Measurements from ENCODE around the gene DUOX1.

DUOX1 gene

GRCh38 chr15:45161666-45162065, 31.9 kb downstream of the DUOX1 start:
- peaks cover 15% of the 10 kb centered on the region for H3K79me2 ChIP-seq (ENCODE audit: insufficient read depth, low read length)
- H3K4me2 ChIP-seq (ENCODE audit: low read depth, low read length, poor library complexity, severe bottlenecking) = no peak overlapping the region
- no peak overlapping the region for H2AFZ ChIP-seq (ENCODE audit: low read length)
- H3K4me3 ChIP-seq (ENCODE audit: low read length, poor library complexity, severe bottlenecking) = no peak overlapping the region
- no peaks in the 10 kb centered on the region for H3K9me3 ChIP-seq (ENCODE audit: insufficient read depth, low read depth, low read length)
- no peaks in the 10 kb centered on the region for H3K9me2 ChIP-seq (replicated peaks; ENCODE audit: low read depth, low read length)
- no peaks in the 10 kb centered on the region for H3K36me3 ChIP-seq (ENCODE audit: insufficient read depth, low read length)
- TF ChIP-seq EZH2phosphoT487 (IDR thresholded peaks at IDR 0.05; ENCODE audit: borderline replicate concordance) = no peak
- TF ChIP-seq, protein P1, sequence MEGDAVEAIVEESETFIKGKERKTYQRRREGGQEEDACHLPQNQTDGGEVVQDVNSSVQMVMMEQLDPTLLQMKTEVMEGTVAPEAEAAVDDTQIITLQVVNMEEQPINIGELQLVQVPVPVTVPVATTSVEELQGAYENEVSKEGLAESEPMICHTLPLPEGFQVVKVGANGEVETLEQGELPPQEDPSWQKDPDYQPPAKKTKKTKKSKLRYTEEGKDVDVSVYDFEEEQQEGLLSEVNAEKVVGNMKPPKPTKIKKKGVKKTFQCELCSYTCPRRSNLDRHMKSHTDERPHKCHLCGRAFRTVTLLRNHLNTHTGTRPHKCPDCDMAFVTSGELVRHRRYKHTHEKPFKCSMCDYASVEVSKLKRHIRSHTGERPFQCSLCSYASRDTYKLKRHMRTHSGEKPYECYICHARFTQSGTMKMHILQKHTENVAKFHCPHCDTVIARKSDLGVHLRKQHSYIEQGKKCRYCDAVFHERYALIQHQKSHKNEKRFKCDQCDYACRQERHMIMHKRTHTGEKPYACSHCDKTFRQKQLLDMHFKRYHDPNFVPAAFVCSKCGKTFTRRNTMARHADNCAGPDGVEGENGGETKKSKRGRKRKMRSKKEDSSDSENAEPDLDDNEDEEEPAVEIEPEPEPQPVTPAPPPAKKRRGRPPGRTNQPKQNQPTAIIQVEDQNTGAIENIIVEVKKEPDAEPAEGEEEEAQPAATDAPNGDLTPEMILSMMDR (conservative IDR thresholded peaks at IDR 0.05; ENCODE audit: low read length) = no peak
- peaks cover 15% of the 10 kb centered on the region for H3K4me1 ChIP-seq (ENCODE audit: insufficient read depth, low read length, poor library complexity, severe bottlenecking)
- H4K20me1 ChIP-seq (ENCODE audit: insufficient read depth, low read length, poor library complexity, severe bottlenecking) = no peaks in the 10 kb centered on the region
- H3K9ac ChIP-seq (ENCODE audit: low read depth, low read length, poor library complexity, severe bottlenecking) = no peak overlapping the region
- H3F3A ChIP-seq (ENCODE audit: low read depth) = no peaks in the 10 kb centered on the region
- no peaks in the 10 kb centered on the region for H3K27me3 ChIP-seq (ENCODE audit: insufficient read depth, low read length, poor library complexity, severe bottlenecking)

GRCh38 chr15:45162771-45163507, 33.1 kb downstream of the DUOX1 start:
- Histone ChIP-seq H3K9me3 (ENCODE audit: insufficient read depth, low read depth, low read length) (no peaks in the 10 kb centered on the region), H3K27me3 (ENCODE audit: insufficient read depth, low read length, poor library complexity, severe bottlenecking) (no peaks in the 10 kb centered on the region), H2AFZ (ENCODE audit: low read length) (no peak overlapping the region), H3F3A (ENCODE audit: low read depth) (no peaks in the 10 kb centered on the region), H3K9me2 (replicated peaks; ENCODE audit: low read depth, low read length) (no peaks in the 10 kb centered on the region), H4K20me1 (ENCODE audit: insufficient read depth, low read length, poor library complexity, severe bottlenecking) (no peaks in the 10 kb centered on the region), H3K79me2 (ENCODE audit: insufficient read depth, low read length) (peaks cover 15% of the 10 kb centered on the region), H3K36me3 (ENCODE audit: insufficient read depth, low read length) (no peaks in the 10 kb centered on the region; the same call in 1 of the 2 replicates), H3K4me3 (ENCODE audit: low read length, poor library complexity, severe bottlenecking) (no peak overlapping the region), H3K9ac (ENCODE audit: low read depth, low read length, poor library complexity, severe bottlenecking) (no peak overlapping the region), H3K4me1 (ENCODE audit: insufficient read depth, low read length, poor library complexity, severe bottlenecking) (peaks cover 20% of the 10 kb centered on the region), H3K4me2 (ENCODE audit: low read depth, low read length, poor library complexity, severe bottlenecking) (no peak overlapping the region)
- TF ChIP-seq, protein P1 (conservative IDR thresholded peaks at IDR 0.05; ENCODE audit: low read length) = peak; percentile 97
- no peak for TF ChIP-seq EZH2phosphoT487 (IDR thresholded peaks at IDR 0.05; ENCODE audit: borderline replicate concordance)

DNA sequence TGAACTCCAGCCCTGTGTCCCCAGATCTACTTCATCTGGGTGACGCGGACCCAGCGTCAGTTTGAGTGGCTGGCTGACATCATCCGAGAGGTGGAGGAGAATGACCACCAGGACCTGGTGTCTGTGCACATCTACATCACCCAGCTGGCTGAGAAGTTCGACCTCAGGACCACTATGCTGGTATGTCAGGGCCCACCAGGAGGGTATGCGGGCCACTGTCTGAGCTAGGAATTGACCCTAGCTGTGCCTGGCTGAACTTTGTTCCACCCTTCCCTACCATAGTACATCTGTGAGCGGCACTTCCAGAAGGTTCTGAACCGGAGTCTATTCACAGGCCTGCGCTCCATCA, 33.7 kb downstream of the DUOX1 start:
- H3K9me2 ChIP-seq (replicated peaks; ENCODE audit: low read depth, low read length) = no peaks in the 10 kb centered on the region
- H4K20me1 ChIP-seq (ENCODE audit: insufficient read depth, low read length, poor library complexity, severe bottlenecking) = no peaks in the 10 kb centered on the region
- no peaks in the 10 kb centered on the region for H3K27me3 ChIP-seq (ENCODE audit: insufficient read depth, low read length, poor library complexity, severe bottlenecking)
- TF ChIP-seq, protein P1 (conservative IDR thresholded peaks at IDR 0.05; ENCODE audit: low read length) = no peak
- TF ChIP-seq EZH2phosphoT487 (IDR thresholded peaks at IDR 0.05; ENCODE audit: borderline replicate concordance) = no peak
- H3K4me3 ChIP-seq (ENCODE audit: low read length, poor library complexity, severe bottlenecking) = no peak overlapping the region
- H3K9me3 ChIP-seq (ENCODE audit: insufficient read depth, low read depth, low read length) = no peaks in the 10 kb centered on the region
- no peak overlapping the region for H3K9ac ChIP-seq (ENCODE audit: low read depth, low read length, poor library complexity, severe bottlenecking)
- H3K36me3 ChIP-seq (ENCODE audit: insufficient read depth, low read length) = no peaks in the 10 kb centered on the region; the same call in 1 of the 2 replicates
- H3K79me2 ChIP-seq (ENCODE audit: insufficient read depth, low read length) = peaks cover 15% of the 10 kb centered on the region
- H3F3A ChIP-seq (ENCODE audit: low read depth) = no peaks in the 10 kb centered on the region
- H3K4me2 ChIP-seq (ENCODE audit: low read depth, low read length, poor library complexity, severe bottlenecking) = no peak overlapping the region
- H3K4me1 ChIP-seq (ENCODE audit: insufficient read depth, low read length, poor library complexity, severe bottlenecking) = peaks cover 24% of the 10 kb centered on the region
- H2AFZ ChIP-seq (ENCODE audit: low read length) = no peak overlapping the region
